ENCODE measurements around the gene GAGE12J. TPM values are rescaled to one million over a fixed set of nuclear protein-coding genes. Genes with fewer than 3 reads are reported as not detected.
A peak's percentile ranks its signal among the peaks of the same experiment; 100 is the strongest.

The GAGE12J gene
- total RNA-seq, 1 experiment from 2014 or later, result not detected

DNA sequence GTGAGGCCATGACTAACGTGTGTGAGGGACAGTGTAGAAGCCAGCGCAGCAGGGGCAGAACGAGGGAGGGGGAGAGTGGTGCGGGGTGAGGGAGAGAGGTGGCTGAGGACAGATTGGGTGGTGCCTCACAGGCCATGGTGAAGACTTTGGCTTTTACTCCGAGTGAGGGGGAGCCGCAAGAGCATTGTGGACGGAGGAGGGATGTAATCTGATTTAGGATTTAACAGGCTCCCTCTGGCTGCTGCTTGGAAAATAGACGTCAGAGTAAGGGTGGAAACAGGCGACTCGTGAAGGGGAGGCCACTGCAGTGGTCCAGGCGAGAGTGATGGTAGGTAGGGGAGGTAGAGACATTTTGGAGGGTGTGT lies 39.2 kb upstream of the GAGE12J start:
- H3K23me2 ChIP-seq (ENCODE audit: insufficient read length, low read depth, low read length, poor library complexity, severe bottlenecking), result no peaks in the 10 kb centered on the region
- peak; percentile 53 for DNase-seq
- no peaks in the 10 kb centered on the region for H3K27me3 ChIP-seq (ENCODE audit: insufficient read depth, low read length)
- H3K4me1 Mint-ChIP-seq, result peaks cover 7 to 11% of the 10 kb centered on the region in 2 experiments; a peak in 3 of 4 replicates
- WGBS (ENCODE audit: extremely low coverage, insufficient read length, low lambda C conversion rate), result no CpG with 5 or more reads among the region's 11 CpGs
- peaks cover 3% of the 10 kb centered on the region; the same call in 1 of the 2 replicates for H3K79me2 ChIP-seq (ENCODE audit: insufficient read depth, low read length)
- no peaks in the 10 kb centered on the region for H3K4me1 ChIP-seq (ENCODE audit: insufficient read depth, low read length)
- no peak overlapping the region for H3K9ac ChIP-seq (ENCODE audit: extremely low read depth, insufficient read length, low read length)
- no peak overlapping the region for H3T11ph ChIP-seq (ENCODE audit: low read length)
- peak overlapping the region; percentile 32 to 62 (median 56); a peak in 5 of 7 replicates for H3K27ac Mint-ChIP-seq
- H3K4ac ChIP-seq (ENCODE audit: low read depth, low read length), result no peak overlapping the region
- H4K20me1 ChIP-seq (ENCODE audit: control insufficient read depth, insufficient read depth, insufficient read length), result no peaks in the 10 kb centered on the region
- H3K27ac ChIP-seq (ENCODE audit: insufficient read length, low read depth, low read length), result no peak overlapping the region
- H2AFZ ChIP-seq (ENCODE audit: low read length), result no peak overlapping the region
- H2BK15ac ChIP-seq (ENCODE audit: low read depth, low read length), result no peak overlapping the region
- H3K18ac ChIP-seq (ENCODE audit: insufficient read length, low read depth, low read length), result no peak overlapping the region
- peaks cover 1 to 6% (median 4%) of the 10 kb centered on the region in 3 experiments; a peak in 6 of 7 replicates for H3K36me3 Mint-ChIP-seq (ENCODE audit: insufficient read depth in 1 of 3, low read depth in 3 of 3)
- TF ChIP-seq, protein P1, sequence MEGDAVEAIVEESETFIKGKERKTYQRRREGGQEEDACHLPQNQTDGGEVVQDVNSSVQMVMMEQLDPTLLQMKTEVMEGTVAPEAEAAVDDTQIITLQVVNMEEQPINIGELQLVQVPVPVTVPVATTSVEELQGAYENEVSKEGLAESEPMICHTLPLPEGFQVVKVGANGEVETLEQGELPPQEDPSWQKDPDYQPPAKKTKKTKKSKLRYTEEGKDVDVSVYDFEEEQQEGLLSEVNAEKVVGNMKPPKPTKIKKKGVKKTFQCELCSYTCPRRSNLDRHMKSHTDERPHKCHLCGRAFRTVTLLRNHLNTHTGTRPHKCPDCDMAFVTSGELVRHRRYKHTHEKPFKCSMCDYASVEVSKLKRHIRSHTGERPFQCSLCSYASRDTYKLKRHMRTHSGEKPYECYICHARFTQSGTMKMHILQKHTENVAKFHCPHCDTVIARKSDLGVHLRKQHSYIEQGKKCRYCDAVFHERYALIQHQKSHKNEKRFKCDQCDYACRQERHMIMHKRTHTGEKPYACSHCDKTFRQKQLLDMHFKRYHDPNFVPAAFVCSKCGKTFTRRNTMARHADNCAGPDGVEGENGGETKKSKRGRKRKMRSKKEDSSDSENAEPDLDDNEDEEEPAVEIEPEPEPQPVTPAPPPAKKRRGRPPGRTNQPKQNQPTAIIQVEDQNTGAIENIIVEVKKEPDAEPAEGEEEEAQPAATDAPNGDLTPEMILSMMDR (conservative IDR thresholded peaks at IDR 0.05), result peak; percentile 48; the same call in 2 of the 3 replicates
- no peak overlapping the region for H2BK12ac ChIP-seq (ENCODE audit: insufficient read length, low read depth, low read length)
- H4K8ac ChIP-seq (replicated peaks; ENCODE audit: insufficient read length, low read depth, low read length), result no peak overlapping the region
- H3K14ac ChIP-seq (ENCODE audit: insufficient read depth, low read length), result peak overlapping the region; percentile 87
- peaks cover 2% of the 10 kb centered on the region for H3K27me3 Mint-ChIP-seq (ENCODE audit: low read depth)
- no peak overlapping the region for H2BK5ac ChIP-seq (ENCODE audit: insufficient read length, low read length)
- H4K91ac ChIP-seq (ENCODE audit: insufficient read length, low read depth, low read length), result no peak overlapping the region
- H3K9me3 ChIP-seq (ENCODE audit: control insufficient read depth, low read depth, low read length), result peaks cover 28% of the 10 kb centered on the region
- H4K5ac ChIP-seq (ENCODE audit: insufficient read length, low read depth, low read length), result no peak overlapping the region
- H2AK5ac ChIP-seq (ENCODE audit: insufficient read length, low read length), result no peak overlapping the region
- peaks cover 67 to 70% of the 10 kb centered on the region in 2 experiments for H3K9me3 Mint-ChIP-seq
- H3K79me1 ChIP-seq (ENCODE audit: insufficient read depth, low read depth, low read length, poor library complexity, severe bottlenecking), result no peaks in the 10 kb centered on the region
- no peak overlapping the region for H2BK20ac ChIP-seq (ENCODE audit: low read depth, low read length, poor library complexity, severe bottlenecking)
- H2BK120ac ChIP-seq (ENCODE audit: low read depth, low read length, poor library complexity, severe bottlenecking), result no peak overlapping the region
- no peak overlapping the region for H3K4me2 ChIP-seq (ENCODE audit: insufficient read depth, insufficient read length, low read length)
- H3K56ac ChIP-seq (ENCODE audit: insufficient read length, low read depth, low read length), result no peak overlapping the region
- H3K4me3 Mint-ChIP-seq, result peak overlapping the region in 1 of 2 experiments; percentile 27; a peak in 3 of 5 replicates
- H3K23ac ChIP-seq (ENCODE audit: insufficient read length, low read depth, low read length), result no peak overlapping the region
